GM20000 (cell line): ENCODE data around the gene GRIK4.

Source experiments
- DNase-seq: peaks from one replicate; pipeline ENCODE4 v3.0.0; 2012; ENCODE audit warnings: low spot score
- CTCF ChIP-seq: IDR thresholded peaks from 2 replicates; pipeline ENCODE4 v1.5.1; 2012; ENCODE audit warnings: mild to moderate bottlenecking, control low read depth; ENCODE audit errors: extremely low read depth, missing control alignments

Gene GRIK4

GRCh38 chr11:120858740-120859139, 347.2 kb downstream of the GRIK4 start:
- TF ChIP-seq CTCF = no peak
- no peak for DNase-seq

GRCh38 chr11:120859552-120860295, 348.2 kb downstream of the GRIK4 start:
- TF ChIP-seq CTCF = no peak
- DNase-seq = no peak

GRCh38 chr11:120863359-120863758, 351.8 kb downstream of the GRIK4 start:
- DNase-seq = no peak
- no peak for TF ChIP-seq CTCF

- TF ChIP-seq CTCF = no peak
- no peak for DNase-seq
Measured at GRCh38 chr11:120867024-120867423, 355.5 kb downstream of the GRIK4 start.

GRCh38 chr11:120867531-120867930, 356.0 kb downstream of the GRIK4 start:
- no peak for TF ChIP-seq CTCF
- no peak for DNase-seq

GRCh38 chr11:120867988-120868387, 356.4 kb downstream of the GRIK4 start:
- TF ChIP-seq CTCF = no peak
- no peak for DNase-seq

- peak; percentile 13 for DNase-seq
- TF ChIP-seq CTCF = no peak
Measured at GRCh38 chr11:120869097-120869496, 357.5 kb downstream of the GRIK4 start.
